Limb (tissue), 2 donors: ENCODE results near the gene GOLGA3.

Experiments used
- DNase-seq, 2 donors: peaks; one replicate each; pipeline ENCODE4 v3.0.0-alpha.2; 2016; ENCODE audit errors: extremely low spot score in 2 of 2

GOLGA3 gene

DNA sequence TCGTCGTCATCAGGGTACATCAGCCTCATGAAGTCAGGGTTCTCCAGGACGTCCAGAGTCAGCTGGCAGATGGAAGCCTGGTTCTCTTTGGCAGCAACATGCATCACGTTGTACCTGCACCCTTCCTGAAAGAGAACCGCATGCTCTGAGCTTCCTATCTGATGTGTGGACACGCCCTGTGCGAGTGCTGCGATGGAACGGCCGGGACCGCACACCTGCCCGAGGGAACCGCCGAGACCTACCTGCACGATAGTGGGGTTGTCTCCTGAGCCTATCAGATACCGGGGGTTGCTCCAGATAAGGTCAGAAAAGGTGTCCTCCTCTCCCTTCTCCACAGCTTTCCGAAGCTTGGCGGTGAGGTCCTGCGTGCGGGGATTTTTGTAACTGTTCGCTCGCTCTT is 80.8 kb downstream of the GOLGA3 start:
- DNase-seq: no peak

DNA sequence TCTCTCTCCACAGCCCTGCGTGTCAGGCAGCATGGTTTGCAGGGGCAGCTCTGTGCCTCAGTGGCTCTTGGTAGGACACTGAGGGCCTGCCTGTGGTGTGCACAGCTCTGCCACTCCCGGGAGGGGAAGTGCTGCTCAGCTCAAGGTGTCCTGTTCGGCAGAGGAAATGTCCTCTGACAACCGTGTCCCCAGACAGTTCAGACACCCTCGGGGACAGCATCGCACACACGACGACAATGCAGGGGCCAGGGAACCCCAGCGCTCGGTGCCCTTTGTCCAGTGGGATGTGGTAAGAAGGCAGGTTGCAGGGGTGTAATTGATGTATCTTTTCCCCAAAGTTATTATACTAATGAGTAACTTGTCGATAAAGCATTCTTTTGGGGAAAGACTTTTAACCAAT is 81.3 kb downstream of the GOLGA3 start:
- DNase-seq: no peak

DNA sequence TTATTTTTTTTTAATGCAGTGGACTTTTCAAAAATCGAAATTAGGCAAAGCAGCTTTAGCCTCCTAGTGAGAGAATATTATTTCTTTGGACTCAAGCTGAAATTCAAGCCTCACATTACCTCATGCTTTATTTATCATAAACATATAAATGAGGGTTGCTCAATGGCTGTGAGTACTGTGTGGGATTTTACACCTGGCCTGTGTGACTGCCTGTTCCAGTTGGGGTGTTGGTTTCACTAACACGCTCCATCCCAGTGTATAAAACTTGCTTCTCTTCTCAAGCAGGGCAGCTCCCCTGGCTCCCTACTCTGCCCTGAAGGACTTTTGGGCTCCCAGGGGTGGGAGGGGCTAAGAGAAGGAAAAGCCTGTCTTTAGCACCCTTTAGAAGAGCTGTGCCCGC is 82.1 kb downstream of the GOLGA3 start:
- no peak for DNase-seq

DNA sequence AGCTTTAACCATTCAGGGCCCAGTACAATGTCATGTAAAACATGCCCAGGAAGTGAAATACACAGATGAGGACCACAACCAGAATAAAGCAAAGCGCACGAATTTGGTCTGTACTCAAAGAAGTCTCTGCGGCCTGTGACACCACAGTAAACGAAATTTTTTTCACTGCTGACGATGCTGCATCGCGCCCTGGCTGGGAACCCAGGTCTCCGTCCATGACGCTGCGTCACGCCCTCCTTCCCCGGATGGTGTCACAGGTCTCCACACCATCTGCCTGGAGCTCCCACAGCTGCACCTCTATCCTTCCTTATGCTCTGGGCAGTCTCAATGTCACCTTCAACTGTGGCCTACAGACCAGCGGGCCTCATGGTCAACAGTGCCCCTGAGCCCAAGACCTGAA is 84.8 kb downstream of the GOLGA3 start:
- no peak for DNase-seq

DNA sequence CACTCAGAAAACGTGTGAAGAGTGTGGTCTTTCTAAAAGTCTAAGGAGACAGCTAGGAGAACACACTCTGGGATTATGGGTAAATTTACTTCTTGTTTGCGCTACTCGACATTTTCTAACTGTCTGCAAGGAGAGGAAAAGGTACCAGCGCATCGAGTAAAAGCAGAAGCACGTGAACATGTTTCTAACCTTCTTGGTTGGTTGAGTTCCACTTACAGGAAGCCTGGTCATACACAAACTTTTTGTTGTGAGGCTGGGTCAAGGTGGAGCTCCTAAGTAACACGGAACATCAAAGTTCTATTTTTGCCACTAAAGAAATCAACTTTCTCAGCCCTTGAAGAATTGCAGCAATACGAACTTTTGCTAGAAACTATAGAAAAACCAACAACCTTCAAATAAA is 87.0 kb downstream of the GOLGA3 start:
- DNase-seq: no peak

DNA sequence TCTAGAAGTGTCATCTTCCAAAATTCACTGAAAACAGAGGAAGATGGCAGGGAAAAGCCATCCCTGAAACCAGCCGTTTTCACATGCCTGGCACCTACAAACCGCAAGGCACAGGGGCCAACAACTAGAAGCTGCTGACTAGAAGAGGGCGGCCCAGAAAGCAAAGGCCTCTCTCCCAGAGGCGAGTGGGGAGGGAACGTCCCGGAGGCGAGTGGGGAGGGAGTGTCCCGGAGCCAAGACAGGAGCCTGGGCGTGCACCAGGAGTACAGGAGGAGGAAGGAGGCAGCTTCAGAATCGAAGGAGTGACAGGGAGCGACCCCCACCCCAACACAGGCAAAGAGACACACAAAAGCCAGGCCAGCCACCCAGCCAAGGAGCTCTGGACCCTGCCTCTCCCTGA is 88.0 kb downstream of the GOLGA3 start:
- DNase-seq: no peak

DNA sequence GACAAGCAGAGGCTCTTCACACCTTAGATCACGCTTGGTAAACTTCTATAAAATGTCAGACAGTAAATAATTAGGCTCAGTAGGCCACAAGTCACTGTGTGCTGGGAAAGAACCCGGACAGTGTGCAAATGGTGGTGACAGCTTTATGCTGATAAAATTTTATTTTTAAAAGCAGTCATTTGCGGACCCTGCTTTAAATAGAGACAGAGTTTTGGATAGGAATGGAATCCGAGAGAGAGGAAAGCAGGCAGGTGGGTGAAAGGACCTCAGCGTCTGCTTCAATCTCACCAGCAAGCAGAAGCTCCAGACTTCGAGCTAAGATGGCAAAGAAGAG is 88.4 kb downstream of the GOLGA3 start:
- no peak for DNase-seq

DNA sequence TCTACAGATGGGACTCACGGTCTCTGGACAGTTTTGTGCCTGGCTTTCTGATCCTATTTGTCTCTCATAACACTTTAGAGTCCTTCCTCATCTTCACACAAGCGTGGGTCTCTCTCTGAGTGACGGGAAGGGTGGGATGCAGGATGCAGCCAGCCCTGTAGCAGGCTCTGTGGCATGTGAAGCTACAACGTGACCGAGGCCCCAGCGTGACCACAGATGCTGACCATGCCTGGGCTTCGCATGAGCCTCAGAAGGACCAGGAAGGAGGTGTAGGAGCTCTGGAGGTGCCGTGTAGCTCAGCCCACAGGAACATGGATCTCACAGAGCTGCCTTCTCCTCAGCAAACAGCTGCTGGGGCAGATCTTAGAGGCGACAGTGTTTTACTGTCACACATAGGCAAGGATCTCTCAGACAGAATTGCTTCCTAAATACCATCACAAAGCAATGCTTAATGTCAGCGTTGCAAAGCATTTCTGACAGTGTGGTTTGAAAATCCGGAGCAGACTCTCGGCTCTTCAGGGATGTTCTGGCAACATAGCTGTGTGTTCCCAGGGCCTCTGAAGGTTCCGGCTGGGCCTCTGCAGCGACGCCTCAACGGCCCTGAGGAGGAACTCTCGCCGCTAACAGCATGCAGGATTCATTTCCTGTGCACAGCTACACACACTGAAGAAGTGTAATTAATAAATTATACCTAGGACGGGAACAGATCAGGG is 88.9 kb downstream of the GOLGA3 start:
- DNase-seq: no peak

DNA sequence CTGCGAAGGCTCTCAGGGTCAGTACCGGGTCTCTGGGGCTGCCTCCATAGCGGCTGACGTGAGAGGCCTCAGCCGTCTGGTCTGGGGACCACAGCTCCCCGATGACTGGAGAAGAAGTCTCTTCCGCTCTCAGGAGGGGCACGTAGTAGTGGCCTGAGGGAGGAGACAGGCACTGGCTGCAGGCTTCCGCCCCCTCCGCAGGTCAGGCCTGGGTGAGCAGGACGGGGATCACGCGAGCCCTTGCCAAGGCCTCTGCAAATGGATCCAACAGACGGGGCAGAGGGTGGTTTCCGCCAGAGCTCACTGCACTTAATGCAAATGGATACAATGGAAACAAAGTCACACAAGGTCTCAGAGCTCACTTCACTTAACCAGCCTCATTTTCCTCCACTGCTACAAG is 91.8 kb downstream of the GOLGA3 start:
- DNase-seq: no peak

DNA sequence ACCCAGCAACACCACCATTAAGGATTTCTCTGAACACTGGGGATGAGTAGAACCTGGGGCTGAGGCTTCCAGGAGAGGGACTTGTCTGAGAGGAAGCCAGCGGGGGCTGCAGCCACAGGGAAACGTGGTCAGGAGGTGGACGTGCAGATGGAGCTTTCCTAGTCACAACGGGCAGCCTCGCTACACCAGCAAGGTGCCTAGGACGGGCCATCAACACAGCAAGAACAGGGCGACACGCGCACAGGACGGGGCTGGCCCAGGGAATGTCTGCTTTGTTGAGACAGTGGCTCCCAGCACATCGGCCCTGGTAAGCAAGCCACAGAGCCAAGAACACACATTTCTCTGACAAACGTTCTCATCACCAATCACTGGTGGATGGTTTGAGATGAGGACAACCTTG is 92.3 kb downstream of the GOLGA3 start:
- no peak for DNase-seq

DNA sequence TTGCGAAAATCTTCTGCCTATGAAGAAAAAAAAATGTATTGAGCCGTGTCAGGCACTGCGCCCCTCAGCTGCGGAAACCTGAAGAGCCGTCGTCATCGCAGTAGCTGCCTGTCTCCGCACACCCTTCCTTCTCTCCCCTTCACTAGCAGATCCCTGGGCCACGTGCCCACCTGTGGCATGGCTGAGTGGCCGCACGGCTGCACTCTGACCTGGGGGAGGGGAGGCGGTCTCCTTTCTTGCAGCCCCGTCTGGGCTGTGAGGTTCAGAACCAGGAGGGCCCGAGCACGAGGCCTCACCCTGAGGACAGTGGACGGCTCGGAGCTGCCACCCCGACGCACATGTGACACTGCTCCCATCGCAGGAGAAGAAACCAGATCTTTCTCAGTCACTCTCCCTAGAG is 93.2 kb downstream of the GOLGA3 start:
- DNase-seq: no peak

DNA sequence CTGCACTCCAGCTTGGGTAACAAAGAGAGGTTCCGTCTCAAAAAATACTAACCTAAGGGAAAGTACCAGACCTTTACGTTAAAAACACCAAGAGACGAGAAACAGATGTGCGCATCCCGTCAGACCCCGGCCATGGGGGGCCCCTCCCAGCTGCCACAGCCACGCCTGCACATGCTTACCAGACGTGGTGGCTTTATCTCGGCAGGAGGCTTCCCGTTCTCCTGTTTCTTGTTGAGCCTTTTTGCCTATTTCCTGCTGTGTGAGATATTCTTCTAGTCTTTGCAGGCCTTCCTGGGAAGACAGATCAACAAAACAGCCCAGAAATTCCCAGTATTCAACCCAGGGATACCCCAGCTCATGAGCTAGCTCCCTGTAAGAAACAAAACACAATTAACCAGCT is 94.5 kb downstream of the GOLGA3 start:
- no peak for DNase-seq

DNA sequence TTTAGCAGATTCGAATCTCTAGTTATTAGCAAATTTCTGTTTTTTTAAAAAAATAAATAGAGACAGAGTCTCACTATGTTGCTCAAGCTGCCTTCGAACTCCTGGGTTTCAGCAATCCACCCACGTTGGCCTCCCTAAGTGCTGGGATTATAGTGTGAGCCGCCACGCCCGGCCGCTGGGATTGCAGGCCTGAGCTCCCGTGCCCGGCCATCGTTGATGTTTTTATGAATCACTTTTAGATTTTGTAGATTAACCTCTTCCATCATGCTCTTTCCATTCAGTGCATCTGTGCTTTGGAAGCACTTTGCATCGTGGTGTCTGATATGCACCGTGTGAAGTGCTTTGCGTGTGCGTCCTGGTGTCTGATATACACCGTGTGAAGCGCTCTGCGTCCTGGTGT is 97.1 kb downstream of the GOLGA3 start:
- no peak for DNase-seq

DNA sequence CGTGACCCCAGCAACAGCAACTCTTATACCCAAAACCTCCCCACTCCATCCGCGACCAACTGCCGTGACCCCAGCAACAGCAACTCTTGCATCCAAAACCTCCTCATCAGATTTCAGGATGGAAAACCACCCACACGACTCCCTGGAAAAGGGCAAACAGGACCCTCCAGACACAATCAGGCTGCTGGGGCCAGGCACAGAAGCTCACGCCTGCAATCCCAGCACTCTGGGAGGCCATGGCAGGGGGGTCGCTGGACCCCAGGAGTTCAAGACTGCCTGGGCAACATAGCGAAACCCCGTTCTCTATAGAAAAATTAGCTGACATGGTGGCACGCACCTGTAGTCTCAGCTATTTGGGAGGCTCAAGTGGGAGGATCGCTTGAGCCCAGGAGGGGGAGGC is 98.3 kb downstream of the GOLGA3 start:
- no peak for DNase-seq

DNA sequence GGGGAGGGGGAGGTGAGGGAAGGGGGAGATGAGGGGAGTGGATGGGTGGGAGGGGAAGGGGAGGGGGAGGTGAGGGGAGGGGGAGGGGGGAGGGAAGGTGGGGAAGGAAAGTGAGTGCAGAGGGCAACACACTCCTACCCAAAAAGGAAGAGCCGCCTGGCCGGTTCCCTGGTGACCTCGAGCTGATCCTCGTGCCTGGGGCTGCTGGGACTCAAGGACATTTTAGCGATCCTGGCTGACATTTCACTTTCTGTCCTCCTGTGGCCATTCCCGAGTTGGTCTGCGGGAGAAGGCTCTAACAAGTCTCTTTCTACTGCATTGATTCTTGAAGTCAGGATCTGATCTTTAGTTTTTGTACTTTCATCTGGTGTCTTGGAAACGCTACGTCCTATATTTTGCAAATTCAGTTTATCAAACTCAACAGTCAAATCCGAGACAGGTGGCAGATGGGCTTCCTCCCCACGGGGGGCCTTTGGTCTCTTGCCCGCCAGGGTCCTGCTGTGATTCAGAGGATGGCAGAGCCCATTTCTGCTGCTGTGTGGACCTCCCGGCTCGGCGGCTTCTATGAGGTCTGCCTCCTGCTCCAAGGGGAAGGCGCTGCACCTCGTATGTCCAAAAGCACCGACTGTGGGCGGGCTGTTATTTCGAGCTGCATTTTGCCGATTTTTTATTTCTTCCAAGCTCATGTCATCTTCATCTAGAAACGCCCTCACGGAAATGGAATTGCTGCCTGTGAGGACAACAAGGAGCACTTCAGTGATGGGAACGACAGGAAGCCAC is 98.9 kb downstream of the GOLGA3 start:
- no peak for DNase-seq

DNA sequence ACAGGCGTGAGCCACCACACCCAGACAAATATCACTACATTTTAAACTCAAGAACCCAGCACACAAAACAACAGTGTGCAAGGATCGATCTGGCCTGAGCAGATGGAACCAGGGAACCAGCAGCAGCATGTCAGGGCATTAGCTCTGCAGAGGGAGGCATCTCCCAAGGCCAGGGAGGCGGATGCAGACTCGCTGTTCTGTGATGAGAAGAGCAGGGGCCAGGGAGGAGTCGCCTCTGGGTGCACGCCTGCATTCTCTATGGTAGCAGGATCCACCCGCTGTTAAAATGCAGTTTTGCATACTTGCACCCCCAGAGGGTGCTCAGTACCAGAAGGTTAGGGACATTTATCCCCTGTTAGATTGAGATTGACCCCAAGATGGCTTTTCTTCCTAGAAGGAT is 100.2 kb downstream of the GOLGA3 start:
- no peak for DNase-seq

DNA sequence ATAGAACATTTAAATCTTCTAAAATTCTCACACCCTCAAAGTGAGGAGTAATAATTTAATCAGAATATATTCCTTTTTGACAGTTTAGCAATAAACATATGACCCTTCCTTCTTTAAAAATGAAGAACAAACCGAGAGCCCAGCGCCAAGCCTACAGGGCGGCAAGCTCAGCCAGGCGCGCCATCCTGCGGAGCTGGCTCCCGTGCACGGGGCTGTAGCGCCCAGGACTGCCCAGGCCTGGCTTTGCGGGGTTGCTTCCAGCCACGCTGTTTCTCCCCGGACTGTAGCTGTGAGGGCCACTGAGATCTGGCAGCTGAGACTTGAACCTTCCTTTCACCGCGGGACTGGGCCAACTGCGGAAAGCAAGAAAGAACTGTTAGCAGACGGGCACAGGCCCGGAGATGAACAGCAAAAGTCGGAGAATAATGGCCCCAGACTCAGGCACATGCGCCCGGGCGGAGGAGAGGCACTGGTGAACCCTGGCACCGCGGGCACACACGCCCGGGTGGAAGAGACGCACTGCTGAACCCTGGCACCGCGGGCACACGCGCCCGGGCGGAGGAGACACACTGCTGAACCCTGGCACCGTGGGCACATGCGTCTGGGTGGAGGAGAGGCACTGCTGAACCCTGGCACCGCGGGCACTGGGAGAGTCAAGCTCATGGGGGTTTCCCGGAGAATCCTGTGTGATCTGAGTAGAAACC is 101.4 kb downstream of the GOLGA3 start:
- DNase-seq: no peak

DNA sequence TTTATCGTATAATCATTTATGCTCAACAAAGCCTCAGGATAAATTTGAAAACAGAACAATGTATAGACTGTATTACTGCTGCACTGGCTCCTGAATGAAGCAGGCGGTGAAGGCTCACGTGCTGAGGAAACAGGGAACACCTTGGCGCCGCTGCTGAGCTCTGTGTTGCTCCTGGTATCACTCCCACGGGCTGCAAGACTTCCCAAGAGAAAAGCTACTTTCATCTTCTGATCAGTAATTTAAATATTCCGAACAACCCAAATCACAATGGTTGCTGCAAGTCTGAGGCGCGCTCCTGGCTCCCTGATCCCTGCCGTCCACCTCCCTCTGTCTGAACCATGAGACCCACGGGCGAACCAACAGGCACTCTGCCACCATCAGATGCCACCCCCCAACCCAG is 102.3 kb downstream of the GOLGA3 start:
- no peak for DNase-seq

DNA sequence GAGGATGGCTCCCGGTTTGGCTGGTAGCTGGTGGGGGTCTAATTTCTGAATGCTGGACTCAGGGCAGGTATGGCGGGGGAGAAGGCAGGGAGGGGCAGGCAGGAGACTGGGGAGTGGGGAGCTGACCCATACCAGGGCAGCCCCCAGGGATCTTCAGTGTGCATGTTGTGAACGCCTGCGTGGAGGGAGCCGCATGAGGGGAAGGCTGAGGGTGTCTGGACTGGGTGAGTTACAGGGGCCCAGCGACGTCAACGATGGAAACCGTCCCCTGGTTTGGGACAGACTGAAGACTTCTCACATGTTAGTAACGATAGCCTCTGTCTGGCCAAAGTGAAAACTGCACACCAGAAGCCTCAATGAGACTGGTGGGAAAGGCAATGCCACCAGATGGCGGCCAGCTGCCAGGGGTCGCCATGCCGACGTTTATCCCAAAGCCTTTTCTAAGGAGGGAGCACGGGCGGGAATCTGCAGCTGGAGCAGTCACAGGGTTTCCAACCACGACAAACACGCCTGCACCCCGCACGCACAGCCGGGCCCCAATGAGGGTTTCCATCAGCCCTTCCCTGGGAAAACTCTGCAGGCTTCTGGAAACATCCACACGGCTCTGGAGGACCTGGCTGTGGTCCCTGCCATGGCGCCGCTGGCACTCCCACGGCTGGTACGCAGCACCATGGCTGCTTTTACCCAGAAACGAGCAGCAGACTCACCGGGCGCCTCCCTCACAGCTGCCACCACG is 104.0 kb downstream of the GOLGA3 start:
- peak; percentile 46 to 58 for DNase-seq

DNA sequence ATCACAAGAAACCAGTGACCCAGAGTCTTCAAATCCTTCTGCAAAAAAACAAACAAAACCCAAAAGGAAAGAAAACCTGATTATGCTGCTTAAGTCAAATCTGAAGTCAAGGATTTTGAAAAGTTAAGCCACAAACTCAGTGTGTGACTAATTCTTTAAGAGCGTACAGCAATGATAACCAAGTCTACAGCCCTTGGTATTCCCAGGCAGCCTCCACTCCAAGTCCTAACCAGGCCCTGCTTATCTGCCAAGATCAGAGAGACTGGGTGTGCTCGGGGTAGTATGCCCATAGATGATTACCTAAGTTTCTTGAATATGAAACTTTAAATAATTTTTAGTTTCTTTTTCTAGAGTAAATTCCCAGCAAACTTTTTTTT is 104.9 kb downstream of the GOLGA3 start:
- no peak for DNase-seq

DNA sequence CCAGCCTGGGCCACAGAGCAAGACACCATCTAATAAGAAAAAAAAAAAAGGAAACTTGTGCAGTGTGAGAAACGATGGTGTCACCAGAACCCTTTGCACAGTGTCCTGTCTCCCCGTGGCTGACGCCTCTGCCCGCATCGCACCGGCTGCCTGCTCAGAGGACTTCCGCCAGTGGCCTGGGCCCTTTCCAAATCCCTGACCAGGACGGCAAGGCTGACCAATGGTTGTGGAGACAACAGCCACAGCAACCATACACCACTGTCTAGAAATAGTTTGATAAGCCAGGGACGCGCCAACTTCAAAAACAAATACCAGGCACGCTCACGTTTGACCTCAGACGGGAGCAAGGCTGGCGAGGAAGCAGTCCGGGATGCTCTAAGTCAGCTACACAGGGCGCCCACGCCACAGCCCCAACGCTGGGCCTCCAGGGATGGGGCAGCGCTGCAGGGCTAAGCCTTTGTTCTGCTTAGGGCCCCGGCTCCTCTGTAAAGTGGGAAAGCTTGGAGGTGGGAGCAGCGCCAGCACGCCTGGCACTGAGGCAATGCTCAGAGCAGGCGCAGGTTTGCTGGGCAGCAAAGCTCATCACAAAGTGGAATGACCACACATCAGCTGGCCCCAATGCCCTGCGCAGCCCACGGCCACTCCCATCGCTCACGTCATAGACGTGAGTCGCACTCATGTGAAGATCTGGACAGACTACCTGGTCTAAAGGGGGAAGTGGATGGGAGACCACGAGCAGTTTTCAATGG is 105.5 kb downstream of the GOLGA3 start:
- no peak for DNase-seq
